ENCODE measurements around the gene ZNF784. TPM values are rescaled to one million over a fixed set of nuclear protein-coding genes. Genes with fewer than 3 reads are reported as not detected.

The ZNF784 gene
- total and polyA plus RNA-seq, 10 of the 15 experiments (the other 5 are each of a cell fraction or from before 2014, with no cell fraction given): 0.10 to 5.2 (median 1.8) TPM

DNA sequence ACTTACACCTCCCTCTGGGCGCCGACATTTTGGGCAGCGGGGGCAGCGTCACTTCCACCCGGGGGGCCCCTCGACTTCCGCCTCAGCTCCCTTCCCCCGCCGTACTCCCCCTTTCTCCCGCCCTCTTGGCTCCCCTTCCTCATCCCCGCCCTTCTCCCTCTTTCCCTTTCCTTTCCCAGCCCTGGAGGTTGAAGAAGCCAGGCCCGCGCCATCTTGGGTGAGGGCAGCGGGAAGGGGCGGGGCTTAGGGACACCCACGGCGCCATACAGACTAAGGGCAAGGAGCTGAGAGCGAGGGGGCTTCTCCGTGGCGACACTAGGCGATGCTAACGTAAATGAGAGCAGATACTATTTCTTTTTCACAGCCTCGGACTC, 24.9 kb downstream of the ZNF784 start, which contains the start of gene FIZ1:
FIZ1 (minus strand) TSS at position 50 of the 374 bp plus-strand sequence. CDS start 1,652 bp downstream, outside the sequence.
- FAIRE-seq: no peak
- TF ChIP-seq MTA2 (IDR thresholded peaks at IDR 0.05; ENCODE audit: low read depth) (peak; percentile 43), ATF7 (IDR thresholded peaks at IDR 0.05; ENCODE audit: low read depth) (peak; percentile 33; the same call in 1 of the 2 replicates), CREM (IDR thresholded peaks at IDR 0.05; ENCODE audit: low read depth) (peak; percentile 92), HCFC1 (IDR thresholded peaks at IDR 0.05; ENCODE audit: low read length) (peak; percentile 72), ETV6 (conservative IDR thresholded peaks at IDR 0.05 in 1 of 2, IDR thresholded peaks at IDR 0.05 in 1 of 2; ENCODE audit: borderline replicate concordance in 1 of 2, low read depth in 1 of 2) (no peak; a peak in 1 of 4 replicates), SP1 (IDR thresholded peaks at IDR 0.05; ENCODE audit: low read depth, low read length) (peak; percentile 53), CHD2 (IDR thresholded peaks at IDR 0.05; ENCODE audit: borderline replicate concordance, low read depth, low read length) (peak; percentile 76; the same call in 1 of the 2 replicates), NR2C1 (IDR thresholded peaks at IDR 0.05) (peak; percentile 92), CREB1 (IDR thresholded peaks at IDR 0.05; ENCODE audit: low read depth) (peak; percentile 92), EED (IDR thresholded peaks at IDR 0.05; ENCODE audit: low read depth) (peak; percentile 100), CBX5 (IDR thresholded peaks at IDR 0.05; ENCODE audit: low read depth) (no peak), RCOR1 (conservative IDR thresholded peaks at IDR 0.05; ENCODE audit: low read depth, low read length) (peak; percentile 81), YY1 (IDR thresholded peaks at IDR 0.05; ENCODE audit: low read depth, low read length) (peak; percentile 93), IRF4 (IDR thresholded peaks at IDR 0.05; ENCODE audit: low read depth, low read length) (0 out of 2 replicates have a peak, but pooled peaks have one; percentile 43), EP300 (IDR thresholded peaks at IDR 0.05; ENCODE audit: borderline replicate concordance in 1 of 2, control insufficient read depth in 1 of 2, low read depth in 2 of 2, low read length in 2 of 2) (0 out of 4 replicates have a peak, but pooled peaks of 1 of the 2 experiments have one; percentile 24)
- TF ChIP-seq, protein P1, sequence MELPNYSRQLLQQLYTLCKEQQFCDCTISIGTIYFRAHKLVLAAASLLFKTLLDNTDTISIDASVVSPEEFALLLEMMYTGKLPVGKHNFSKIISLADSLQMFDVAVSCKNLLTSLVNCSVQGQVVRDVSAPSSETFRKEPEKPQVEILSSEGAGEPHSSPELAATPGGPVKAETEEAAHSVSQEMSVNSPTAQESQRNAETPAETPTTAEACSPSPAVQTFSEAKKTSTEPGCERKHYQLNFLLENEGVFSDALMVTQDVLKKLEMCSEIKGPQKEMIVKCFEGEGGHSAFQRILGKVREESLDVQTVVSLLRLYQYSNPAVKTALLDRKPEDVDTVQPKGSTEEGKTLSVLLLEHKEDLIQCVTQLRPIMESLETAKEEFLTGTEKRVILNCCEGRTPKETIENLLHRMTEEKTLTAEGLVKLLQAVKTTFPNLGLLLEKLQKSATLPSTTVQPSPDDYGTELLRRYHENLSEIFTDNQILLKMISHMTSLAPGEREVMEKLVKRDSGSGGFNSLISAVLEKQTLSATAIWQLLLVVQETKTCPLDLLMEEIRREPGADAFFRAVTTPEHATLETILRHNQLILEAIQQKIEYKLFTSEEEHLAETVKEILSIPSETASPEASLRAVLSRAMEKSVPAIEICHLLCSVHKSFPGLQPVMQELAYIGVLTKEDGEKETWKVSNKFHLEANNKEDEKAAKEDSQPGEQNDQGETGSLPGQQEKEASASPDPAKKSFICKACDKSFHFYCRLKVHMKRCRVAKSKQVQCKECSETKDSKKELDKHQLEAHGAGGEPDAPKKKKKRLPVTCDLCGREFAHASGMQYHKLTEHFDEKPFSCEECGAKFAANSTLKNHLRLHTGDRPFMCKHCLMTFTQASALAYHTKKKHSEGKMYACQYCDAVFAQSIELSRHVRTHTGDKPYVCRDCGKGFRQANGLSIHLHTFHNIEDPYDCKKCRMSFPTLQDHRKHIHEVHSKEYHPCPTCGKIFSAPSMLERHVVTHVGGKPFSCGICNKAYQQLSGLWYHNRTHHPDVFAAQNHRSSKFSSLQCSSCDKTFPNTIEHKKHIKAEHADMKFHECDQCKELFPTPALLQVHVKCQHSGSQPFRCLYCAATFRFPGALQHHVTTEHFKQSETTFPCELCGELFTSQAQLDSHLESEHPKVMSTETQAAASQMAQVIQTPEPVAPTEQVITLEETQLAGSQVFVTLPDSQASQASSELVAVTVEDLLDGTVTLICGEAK (IDR thresholded peaks at IDR 0.05; ENCODE audit: borderline replicate concordance): peak; percentile 93
- TF ChIP-seq, protein P2, sequence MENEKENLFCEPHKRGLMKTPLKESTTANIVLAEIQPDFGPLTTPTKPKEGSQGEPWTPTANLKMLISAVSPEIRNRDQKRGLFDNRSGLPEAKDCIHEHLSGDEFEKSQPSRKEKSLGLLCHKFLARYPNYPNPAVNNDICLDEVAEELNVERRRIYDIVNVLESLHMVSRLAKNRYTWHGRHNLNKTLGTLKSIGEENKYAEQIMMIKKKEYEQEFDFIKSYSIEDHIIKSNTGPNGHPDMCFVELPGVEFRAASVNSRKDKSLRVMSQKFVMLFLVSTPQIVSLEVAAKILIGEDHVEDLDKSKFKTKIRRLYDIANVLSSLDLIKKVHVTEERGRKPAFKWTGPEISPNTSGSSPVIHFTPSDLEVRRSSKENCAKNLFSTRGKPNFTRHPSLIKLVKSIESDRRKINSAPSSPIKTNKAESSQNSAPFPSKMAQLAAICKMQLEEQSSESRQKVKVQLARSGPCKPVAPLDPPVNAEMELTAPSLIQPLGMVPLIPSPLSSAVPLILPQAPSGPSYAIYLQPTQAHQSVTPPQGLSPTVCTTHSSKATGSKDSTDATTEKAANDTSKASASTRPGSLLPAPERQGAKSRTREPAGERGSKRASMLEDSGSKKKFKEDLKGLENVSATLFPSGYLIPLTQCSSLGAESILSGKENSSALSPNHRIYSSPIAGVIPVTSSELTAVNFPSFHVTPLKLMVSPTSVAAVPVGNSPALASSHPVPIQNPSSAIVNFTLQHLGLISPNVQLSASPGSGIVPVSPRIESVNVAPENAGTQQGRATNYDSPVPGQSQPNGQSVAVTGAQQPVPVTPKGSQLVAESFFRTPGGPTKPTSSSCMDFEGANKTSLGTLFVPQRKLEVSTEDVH (IDR thresholded peaks at IDR 0.05; ENCODE audit: low read depth, partially characterized antibody): peak; percentile 22

More for the DNA sequence above, 24.9 kb downstream of the ZNF784 start, which contains the start of gene FIZ1:
- peak within 1 kb of the TSS; percentile 99 for H3K27ac ChIP-seq (ENCODE audit: control insufficient read depth, insufficient read depth)
- BruUV-seq (replicated peaks): no TSS peak
- H3K4me2 ChIP-seq (ENCODE audit: control insufficient read depth, insufficient read depth): peak within 1 kb of the TSS; percentile 56
- H3K36me3 ChIP-seq (ENCODE audit: control insufficient read depth in 2 of 2, insufficient read depth in 2 of 2, low read length in 1 of 2): peaks cover 0 to 8% of the 10 kb centered on the region in 2 experiments; a peak in 1 of 4 replicates
- H3K9ac ChIP-seq (ENCODE audit: control insufficient read depth, insufficient read depth, low read length): peak within 1 kb of the TSS; percentile 95
- no peaks in the 10 kb centered on the region for H4K20me1 ChIP-seq (ENCODE audit: control insufficient read depth, insufficient read depth)
- ATAC-seq (peak; percentile 89), DNase-seq (ENCODE audit: low read depth, low spot score) (peak; percentile 95)
- intact Hi-C loops (cut with micrococcal nuclease; ENCODE audit: unreplicated experiment) (no loop called here), in situ Hi-C loops (cut with MboI) (no loop called here)
- peaks cover 6% of the 10 kb centered on the region; the same call in 1 of the 2 replicates for H3K4me1 ChIP-seq (ENCODE audit: control insufficient read depth, insufficient read depth, low read length)
- peak within 1 kb of the TSS; percentile 88 for H3K4me3 ChIP-seq
- H3K79me2 ChIP-seq (ENCODE audit: control insufficient read depth, insufficient read depth, low read length): peaks cover 10% of the 10 kb centered on the region
- H2AFZ ChIP-seq (ENCODE audit: control insufficient read depth, low read depth, low read length): peak within 1 kb of the TSS; percentile 99
- peaks cover 2% of the 10 kb centered on the region; the same call in 2 of the 3 replicates for H3K9me3 ChIP-seq (replicated peaks; ENCODE audit: control insufficient read depth, insufficient read depth, low read length)
- ChIA-PET RAD21 (ENCODE audit: unreplicated experiment) (interaction anchor here (1.2 to 2.6 kb wide), 8 partner anchors 12 to 215 kb away, joined by 4 to 11 read pairs (median 4); partner anchors contain the start of genes TMEM238, ZNF579, ZNF628 and ZNF784), CTCF (interaction anchor here (1.0 to 2.4 kb wide), 5 partner anchors 11 to 96 kb away, joined by 3 to 11 read pairs (median 9); partner anchors contain the start of gene U2AF2), POLR2A (interaction anchor here (0.6 to 1.6 kb wide), 18 partner anchors 10 to 1480 kb away, joined by 3 to 7 read pairs (median 4); partner anchors contain the start of genes CCDC106, HSPBP1, ISOC2 and TMEM238), SMC1A (ENCODE audit: uncharacterized antibody, unreplicated experiment) (interaction anchor here (0.9 to 2.3 kb wide), 5 partner anchors 33 to 123 kb away, joined by 3 to 16 read pairs (median 4); partner anchors contain the start of gene NAT14)
- under 1% methylated on average over 22 of the region's 23 CpGs for WGBS (ENCODE audit: insufficient coverage, insufficient replicate concordance, low lambda C conversion rate, missing lambda C conversion rate)
- no peaks in the 10 kb centered on the region for H3K27me3 ChIP-seq (replicated peaks in 1 of 2; ENCODE audit: control insufficient read depth in 2 of 2, insufficient read depth in 2 of 2, low read length in 1 of 2)
